Fibroblast of peridontal ligament (primary cell): ENCODE data around the gene PGAM5.

ENCODE experiments used
- DNase-seq: peaks from one replicate; pipeline ENCODE4 v3.0.0-alpha.2; 2010; ENCODE audit errors: extremely low read depth

Gene PGAM5

DNA sequence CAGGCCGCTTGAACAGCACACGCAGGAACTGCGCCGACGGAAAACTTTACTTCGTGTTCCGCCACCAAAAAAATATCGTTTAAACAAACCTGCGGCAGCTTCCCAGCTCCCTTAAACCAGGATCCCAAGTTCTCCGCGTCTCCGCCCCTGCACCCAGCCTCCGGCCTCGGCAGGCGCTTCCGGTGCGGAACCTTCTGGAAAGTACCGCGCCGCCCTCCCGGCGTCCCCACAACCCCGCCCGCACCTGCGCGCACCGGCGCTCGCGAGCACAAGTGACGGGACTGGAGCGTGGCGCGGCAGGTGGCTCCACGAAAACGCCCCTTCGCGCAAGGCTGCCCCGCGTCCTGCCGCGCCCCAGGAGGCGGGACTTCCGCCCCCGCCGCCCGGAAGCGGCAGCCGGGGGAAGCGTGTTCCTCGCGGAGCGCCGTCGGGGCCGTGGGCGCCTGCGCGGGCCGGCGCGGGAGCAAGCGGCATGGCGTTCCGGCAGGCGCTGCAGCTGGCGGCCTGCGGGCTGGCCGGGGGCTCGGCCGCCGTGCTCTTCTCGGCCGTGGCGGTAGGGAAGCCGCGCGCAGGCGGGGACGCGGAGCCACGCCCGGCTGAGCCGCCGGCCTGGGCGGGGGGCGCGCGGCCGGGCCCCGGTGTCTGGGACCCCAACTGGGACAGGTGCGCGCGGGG is at the start of gene PGAM5:
TSS of gene PGAM5 (plus strand) at position 438 of the 675 bp plus-strand sequence. CDS start at position 473, 35 bp downstream.
- DNase-seq = peak; percentile 58

GRCh38 chr12:132660996-132661395 is 49.6 kb upstream of the PGAM5 start:
- DNase-seq = no peak

DNA sequence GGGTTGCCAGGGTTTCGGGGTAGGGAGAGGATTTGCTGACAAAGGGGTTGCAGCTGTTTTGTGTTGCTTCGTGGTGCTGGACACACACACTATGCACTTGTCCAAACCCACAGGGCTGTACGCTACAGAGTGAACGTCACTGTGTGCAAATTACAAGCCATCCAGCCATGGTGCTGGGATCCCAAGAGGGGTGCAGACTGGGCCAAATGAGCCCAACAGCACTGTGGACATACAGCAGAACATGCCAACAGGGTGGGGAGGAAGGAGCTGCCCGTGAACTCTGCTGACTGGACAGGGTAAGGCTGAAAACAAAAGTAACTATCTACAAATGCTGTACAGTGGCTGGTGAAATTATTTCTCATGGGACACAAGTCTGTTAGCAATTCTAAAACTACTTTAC is 48.7 kb upstream of the PGAM5 start:
- DNase-seq = no peak

GRCh38 chr12:132662901-132663755 is 47.5 kb upstream of the PGAM5 start:
- no peak for DNase-seq

DNA sequence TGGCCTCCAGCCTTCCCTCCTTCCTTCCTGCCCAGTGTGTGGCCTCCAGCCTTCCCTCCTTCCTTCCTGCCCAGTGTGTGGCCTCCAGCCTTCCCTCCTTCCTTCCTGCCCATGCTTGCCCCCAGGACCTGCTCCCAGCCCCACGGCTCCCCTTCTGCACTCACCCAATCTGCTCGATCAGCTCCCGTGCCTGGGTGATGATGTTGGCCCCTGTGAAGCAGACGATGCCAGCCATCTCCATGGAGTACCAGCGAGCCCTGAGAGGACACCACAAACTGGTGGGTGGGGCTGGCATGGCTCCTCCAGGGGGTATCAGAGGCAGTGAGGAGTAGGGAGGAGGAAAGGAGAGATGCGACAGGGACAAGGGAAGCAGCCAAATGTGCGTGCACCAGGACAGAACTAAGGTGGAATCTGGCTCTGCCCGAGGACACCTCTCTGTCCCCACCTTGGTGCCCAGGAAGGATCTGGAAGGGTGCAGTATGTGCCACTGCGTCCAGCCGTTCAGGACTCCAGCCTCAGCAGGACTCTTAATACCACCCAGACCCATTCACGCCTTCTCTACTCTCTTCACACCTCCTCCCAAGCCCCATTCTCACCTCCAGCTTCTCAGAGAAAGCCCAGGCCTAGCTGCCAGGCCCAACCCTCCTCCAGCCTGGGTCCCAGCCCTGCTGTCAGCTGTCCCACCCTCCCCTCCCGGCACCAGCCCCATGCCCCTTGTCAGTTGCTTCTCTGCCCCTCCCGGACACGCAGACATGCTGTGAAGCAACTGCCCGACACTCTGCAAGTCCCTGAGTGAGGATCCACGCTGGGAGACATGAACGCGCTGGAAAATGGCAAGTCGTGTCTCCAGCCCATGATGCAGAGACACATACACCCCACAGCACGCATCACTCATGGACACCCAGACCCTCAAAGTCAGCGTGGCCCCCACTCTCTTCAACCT is 46.2 kb upstream of the PGAM5 start:
- no peak for DNase-seq

- no peak for DNase-seq
Measured at GRCh38 chr12:132665149-132665491, 45.5 kb upstream of the PGAM5 start.

- DNase-seq = no peak
Measured at GRCh38 chr12:132665794-132666193, 44.8 kb upstream of the PGAM5 start.

DNA sequence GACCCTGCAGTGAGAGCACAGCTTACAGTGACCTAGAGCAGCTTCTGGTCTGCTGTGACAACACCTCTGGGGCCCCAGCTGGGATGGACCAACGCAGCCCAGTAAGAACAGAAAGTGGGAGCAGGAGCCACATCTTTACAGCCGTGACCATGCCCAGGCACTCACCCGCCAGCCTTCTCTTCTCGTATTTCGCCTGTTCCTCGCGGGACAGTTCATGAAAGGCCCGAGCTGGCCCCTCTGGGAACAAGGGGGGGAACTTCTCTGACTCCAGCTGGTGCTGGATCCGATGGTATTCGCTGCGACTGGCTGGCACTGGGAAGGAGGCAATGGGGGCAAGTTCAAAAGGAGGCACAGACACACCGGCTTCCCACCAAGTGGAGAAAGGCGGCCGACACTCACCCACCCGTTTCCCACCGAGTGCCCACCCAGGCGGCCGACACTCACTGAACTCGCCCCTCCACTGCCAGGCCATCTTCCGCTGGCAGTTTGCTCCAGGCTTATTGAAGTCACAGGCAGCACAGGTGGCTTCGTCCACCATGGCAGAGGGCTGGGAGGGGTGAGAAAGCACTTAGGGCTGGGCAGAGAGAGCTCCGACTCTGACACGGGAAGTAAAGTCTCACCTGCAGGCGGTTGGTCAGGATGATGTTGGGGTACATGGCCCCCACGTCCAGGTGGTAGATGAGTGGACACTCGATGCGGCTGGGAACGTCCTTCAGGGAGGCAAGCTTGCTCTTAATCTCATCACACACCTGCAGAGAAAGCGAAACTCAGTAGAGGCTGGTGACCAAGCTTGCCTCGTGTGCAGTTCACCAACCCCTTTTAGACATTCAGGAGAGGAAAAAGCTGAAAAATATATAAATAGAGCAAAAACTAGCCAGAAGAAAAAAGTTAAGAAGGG is 42.2 kb upstream of the PGAM5 start:
- no peak for DNase-seq

GRCh38 chr12:132669166-132669879 is 41.3 kb upstream of the PGAM5 start:
- DNase-seq = no peak

- no peak for DNase-seq
Measured at GRCh38 chr12:132672116-132672515, 38.5 kb upstream of the PGAM5 start.

- DNase-seq = no peak
Measured at GRCh38 chr12:132672678-132673077, 38.0 kb upstream of the PGAM5 start.

DNA sequence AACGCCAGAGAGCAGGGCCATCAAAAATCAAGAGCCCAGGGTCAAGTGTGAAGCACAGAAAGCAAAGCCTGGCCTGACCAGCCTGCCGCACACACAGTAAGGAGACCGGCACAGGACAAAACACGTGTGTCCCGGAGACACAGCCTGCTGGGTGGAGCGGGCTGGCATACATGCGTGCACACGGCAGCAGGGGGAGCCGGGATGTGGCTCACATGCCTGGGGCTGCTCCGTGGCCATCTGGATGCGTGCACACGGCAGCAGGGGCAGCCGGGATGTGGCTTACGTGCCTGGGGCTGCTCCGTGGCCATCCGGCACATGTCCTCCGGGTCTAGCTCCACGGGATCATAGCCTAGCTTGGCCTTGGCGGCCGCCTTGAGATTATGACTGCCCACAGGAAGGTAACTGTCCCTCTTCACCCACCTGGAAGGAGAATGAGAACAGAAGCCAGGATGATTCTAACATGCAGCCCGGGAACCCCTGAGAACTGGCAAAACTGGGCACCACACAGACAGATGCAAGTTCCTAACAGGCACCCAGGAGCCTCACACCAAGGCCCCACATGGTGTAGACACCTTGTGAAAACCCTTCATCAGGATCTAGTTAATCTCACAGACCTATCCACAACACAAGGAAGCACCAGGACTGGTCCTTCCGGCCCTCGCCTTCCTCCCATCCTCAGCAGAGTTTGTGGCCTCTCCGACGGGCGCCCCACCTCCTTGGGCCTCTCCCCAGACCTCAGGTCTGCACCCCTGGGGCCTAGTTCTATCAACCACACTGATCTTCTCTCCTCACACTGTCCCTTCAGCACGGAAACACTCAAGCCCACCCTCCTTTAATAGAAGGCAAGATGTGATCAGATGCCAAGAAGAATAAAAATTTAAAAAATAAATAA is 37.1 kb upstream of the PGAM5 start:
- DNase-seq = no peak

GRCh38 chr12:132674561-132674960 is 36.1 kb upstream of the PGAM5 start:
- no peak for DNase-seq

- no peak for DNase-seq
Measured at GRCh38 chr12:132675757-132676432, 34.7 kb upstream of the PGAM5 start.

- DNase-seq = no peak
Measured at GRCh38 chr12:132677492-132677891, 33.1 kb upstream of the PGAM5 start.

GRCh38 chr12:132685400-132685799 is 25.2 kb upstream of the PGAM5 start:
- DNase-seq = no peak

DNA sequence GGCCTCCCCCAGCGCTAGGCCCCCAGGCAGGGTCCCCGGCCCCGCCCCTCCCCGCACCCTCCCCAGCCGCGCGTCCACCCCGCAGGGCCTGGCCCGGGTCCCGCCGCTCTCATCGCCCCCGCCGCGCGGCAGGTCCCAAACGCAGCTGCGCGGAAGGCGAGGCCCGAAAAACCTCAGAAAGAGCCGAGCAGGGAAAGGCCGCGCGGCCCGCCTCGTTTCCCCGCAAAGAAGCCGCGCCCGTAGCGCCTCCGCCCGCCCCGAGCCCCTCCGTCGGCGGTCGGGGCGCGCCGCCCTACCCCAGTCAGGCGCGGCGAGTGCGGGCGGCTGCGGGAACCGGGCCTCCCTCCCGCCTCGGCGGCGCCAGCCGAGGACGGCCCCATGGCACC is 23.8 kb upstream of the PGAM5 start:
- no peak for DNase-seq

DNA sequence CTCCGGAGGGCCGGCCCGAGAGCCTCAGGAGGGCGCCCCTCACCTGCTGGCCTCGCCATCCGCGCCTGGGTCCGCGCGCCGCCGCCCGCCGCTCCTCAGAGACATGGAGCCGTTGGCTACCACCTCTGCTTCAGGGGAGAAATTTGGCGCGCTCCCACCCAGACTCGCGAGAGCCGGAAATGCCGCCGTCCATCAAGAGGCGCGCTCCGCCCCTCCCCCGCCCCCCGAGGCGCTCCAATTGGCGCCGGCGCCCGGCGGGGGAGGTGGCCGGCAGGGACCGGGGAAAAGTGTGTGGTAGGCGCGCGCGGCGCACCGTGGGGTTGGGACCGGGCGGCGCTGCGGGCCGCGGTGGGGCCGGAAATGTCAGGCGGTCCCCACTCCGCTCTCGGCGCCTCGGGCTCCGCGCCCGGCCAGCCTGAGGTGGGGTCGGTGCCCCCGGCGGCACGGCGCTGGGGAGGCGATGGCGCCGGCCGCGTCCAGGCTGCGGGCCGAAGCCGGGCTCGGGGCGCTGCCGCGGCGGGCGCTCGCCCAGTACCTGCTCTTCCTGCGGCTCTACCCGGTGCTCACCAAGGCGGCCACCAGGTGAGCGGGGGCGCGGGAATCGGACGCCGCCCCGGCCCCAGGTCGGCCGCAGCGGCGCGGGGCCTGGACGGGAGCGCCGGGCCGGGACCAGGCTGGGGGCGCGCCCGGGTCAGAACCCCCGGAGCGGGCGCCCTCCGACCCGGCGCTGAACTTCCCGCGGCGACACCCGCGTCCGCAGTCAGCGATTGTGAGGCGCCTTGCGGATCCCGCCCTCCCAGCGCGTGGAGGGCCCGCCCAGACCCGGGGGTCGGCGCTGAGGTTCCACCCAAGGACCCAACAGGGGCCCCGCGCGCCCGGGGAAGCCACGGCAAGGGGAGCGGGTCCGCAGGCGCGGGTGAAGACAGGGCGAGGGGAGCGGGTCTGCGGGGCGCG is 23.2 kb upstream of the PGAM5 start, which contains the start of the genes POLE and PXMP2:
TSS of gene POLE (minus strand) at position 132 of the 954 bp plus-strand sequence. CDS start at position 105, 27 bp downstream.
TSS of gene PXMP2 (plus strand) at position 377 of the 954 bp plus-strand sequence. CDS start at position 461, 84 bp downstream.
- DNase-seq = peak; percentile 88
